MM.1S (cell line): ENCODE measurements around the gene ALDH1A3.

Source experiments
- CTCF ChIP-seq: fragments of 300-600 bp; sonication (generic); IDR thresholded peaks from 2 replicates; pipeline ENCODE4 v1.5.1; 2016; ENCODE audit warnings: antibody characterized with exemption, low read length, mixed read lengths
- EZH2 ChIP-seq: fragments of 300-600 bp; sonication (generic); optimal IDR thresholded peaks from 2 replicates; pipeline ENCODE3; 2017; ENCODE audit warnings: low read depth, mild to moderate bottlenecking, antibody characterized with exemption, low read length, mixed read lengths

- no peak for TF ChIP-seq CTCF
- no peak for TF ChIP-seq EZH2
Measured at GRCh38 chr15:100860829-100861510, 18.7 kb upstream of the ALDH1A3 start.
